WTC11 (cell line): Measurements from ENCODE around the gene CKAP2L. TPM values are rescaled to one million over a fixed set of nuclear protein-coding genes. Genes with fewer than 3 reads are reported as not detected.

Experiments used
- ATAC-seq: fragments of 200-7000 bp; cut with Tn5 transposase; 2 replicates; pipeline ENCODE4 v1.10.0; 2021; ENCODE audit warnings: mild to moderate bottlenecking, moderate library complexity
- CTCF ChIA-PET: fragments of 300-600 bp; sonication (Branson Sonifier 250); formaldehyde crosslinking; loops from one replicate; lab custom pipeline; 2021; ENCODE audit warnings: antibody characterized with exemption; lab: Charles Lee
- POLR2A ChIA-PET: fragments of 350-600 bp; sonication (Branson Sonifier 250); formaldehyde crosslinking; loops from one replicate; lab custom pipeline; 2021; ENCODE audit warnings: antibody characterized with exemption; lab: Charles Lee
- DNase-seq: peaks from one replicate; pipeline ENCODE4 v3.0.0; 2021; ENCODE audit warnings: low spot score
- H3K27ac Mint-ChIP-seq: 2 replicates; pipeline ENCODE4 v1.8.0; 2021; ENCODE audit warnings: mixed read lengths
- H3K27me3 Mint-ChIP-seq: 2 replicates; pipeline ENCODE4 v1.8.0; 2021; ENCODE audit warnings: low read depth, mild to moderate bottlenecking, moderate library complexity, mixed read lengths
- H3K36me3 Mint-ChIP-seq: 2 replicates; pipeline ENCODE4 v1.8.0; 2021; ENCODE audit warnings: mixed read lengths
- H3K4me1 Mint-ChIP-seq: 2 replicates; pipeline ENCODE4 v1.8.0; 2022; ENCODE audit warnings: mixed read lengths
- H3K4me3 Mint-ChIP-seq: 2 replicates; pipeline ENCODE4 v1.8.0; 2021; ENCODE audit warnings: mild to moderate bottlenecking, moderate library complexity, mixed read lengths
- H3K9me3 Mint-ChIP-seq: 2 replicates; pipeline ENCODE4 v1.8.0; 2021; ENCODE audit warnings: mixed read lengths
- ATF1 ChIP-seq: sonication (generic); formaldehyde crosslinking; IDR thresholded peaks from 2 replicates; pipeline ENCODE4 v1.8.1; 2023; ENCODE audit warnings: mild to moderate bottlenecking, moderate library complexity, missing genetic modification reagents
- CDX4 ChIP-seq: fragments of 250-450 bp; sonication (Bioruptor Pico); IDR thresholded peaks from 2 replicates; pipeline ENCODE4 v1.9.0; 2021; ENCODE audit warnings: moderate library complexity, mild to moderate bottlenecking, inconsistent platforms, borderline replicate concordance
- CTCF ChIP-seq: fragments of 200-600 bp; IDR thresholded peaks from 2 replicates; pipeline ENCODE4 v1.8.0; 2022; ENCODE audit warnings: antibody characterized with exemption
- E2F5 ChIP-seq: sonication (generic); formaldehyde crosslinking; IDR thresholded peaks from 2 replicates; pipeline ENCODE4 v1.8.1; 2022; ENCODE audit warnings: mild to moderate bottlenecking, moderate library complexity, missing genetic modification reagents
- ESRRA ChIP-seq: sonication (generic); formaldehyde crosslinking; IDR thresholded peaks from 2 replicates; pipeline ENCODE4 v1.8.1; 2022; ENCODE audit warnings: mild to moderate bottlenecking, missing genetic modification reagents, borderline replicate concordance
- FOXP1 ChIP-seq: sonication (generic); formaldehyde crosslinking; IDR thresholded peaks from 2 replicates; pipeline ENCODE4 v1.8.0; 2022; ENCODE audit warnings: missing genetic modification reagents, mild to moderate bottlenecking, moderate library complexity, borderline replicate concordance
- FOXP4 ChIP-seq: sonication (generic); formaldehyde crosslinking; IDR thresholded peaks from 2 replicates; pipeline ENCODE4 v1.8.0; 2022; ENCODE audit warnings: mild to moderate bottlenecking, missing genetic modification reagents
- GABPB1 ChIP-seq: sonication (generic); formaldehyde crosslinking; IDR thresholded peaks from 2 replicates; pipeline ENCODE4 v1.8.1; 2023; ENCODE audit warnings: mild to moderate bottlenecking, missing genetic modification reagents
- JUN ChIP-seq: sonication (generic); formaldehyde crosslinking; IDR thresholded peaks from 2 replicates; pipeline ENCODE4 v1.8.0; 2023; ENCODE audit warnings: mild to moderate bottlenecking, missing genetic modification reagents
- MAX ChIP-seq: sonication (generic); formaldehyde crosslinking; IDR thresholded peaks from 2 replicates; pipeline ENCODE4 v1.8.0; 2022; ENCODE audit warnings: mild to moderate bottlenecking, missing genetic modification reagents
- MXD4 ChIP-seq: fragments of 250-450 bp; sonication (Bioruptor Pico); IDR thresholded peaks from 2 replicates; pipeline ENCODE4 v1.8.0; 2021; ENCODE audit warnings: mild to moderate bottlenecking, moderate library complexity, borderline replicate concordance
- NR1H2 ChIP-seq: sonication (generic); formaldehyde crosslinking; IDR thresholded peaks from 2 replicates; pipeline ENCODE4 v1.9.0; 2021; ENCODE audit warnings: mild to moderate bottlenecking, moderate library complexity, missing genetic modification reagents
- NR2C2 ChIP-seq: sonication (generic); formaldehyde crosslinking; IDR thresholded peaks from 2 replicates; pipeline ENCODE4 v1.8.0; 2022; ENCODE audit warnings: mild to moderate bottlenecking, missing genetic modification reagents
- USF1 ChIP-seq: sonication (generic); formaldehyde crosslinking; IDR thresholded peaks from 2 replicates; pipeline ENCODE4 v1.8.0; 2022; ENCODE audit warnings: mild to moderate bottlenecking, missing genetic modification reagents
- ZNF232 ChIP-seq: sonication (generic); formaldehyde crosslinking; IDR thresholded peaks from 2 replicates; pipeline ENCODE4 v1.8.0; 2022; ENCODE audit warnings: mild to moderate bottlenecking, missing genetic modification reagents
- ZNF281 ChIP-seq: sonication (generic); formaldehyde crosslinking; IDR thresholded peaks from 2 replicates; pipeline ENCODE4 v1.8.0; 2023; ENCODE audit warnings: mild to moderate bottlenecking, missing genetic modification reagents
- total RNA-seq: library from RNA; stranded (reverse); gene quantifications from 3 replicates; pipeline ENCODE4 v1.2.3, GENCODE V29; 2021

CKAP2L gene
- total RNA-seq, 1 experiment from 2014 or later = 25.6 TPM

GRCh38 chr2:112773556-112773955, 9.1 kb upstream of the CKAP2L start (continued):
- TF ChIP-seq FOXP1 = no peak
- no peak for TF ChIP-seq USF1 (CRISPR knock-in tag)

GRCh38 chr2:112772911-112773475, 8.6 kb upstream of the CKAP2L start:
- no peak for DNase-seq
- CTCF ChIA-PET = interaction anchor here (0.5 kb wide), 1 partner anchor 47 kb away, joined by 3 read pairs; no protein-coding TSS in a partner anchor

GRCh38 chr2:112772322-112772721, 7.9 kb upstream of the CKAP2L start:
- H3K4me3 Mint-ChIP-seq = no peak overlapping the region
- ChIA-PET POLR2A (no interaction called here), CTCF (interaction anchor here (2.2 kb wide), 1 partner anchor 113 kb away, joined by 5 read pairs; no protein-coding TSS in a partner anchor)
- no peak for TF ChIP-seq CTCF
- TF ChIP-seq ZNF232 = no peak
- TF ChIP-seq ZNF281 (CRISPR knock-in tag) = no peak
- TF ChIP-seq NR1H2 (CRISPR knock-in tag) = no peak
- TF ChIP-seq FOXP4 (CRISPR knock-in tag) = no peak
- no peak for TF ChIP-seq JUN
- no peak for TF ChIP-seq MAX (CRISPR knock-in tag)
- no peak for TF ChIP-seq ATF1 (CRISPR knock-in tag)
- no peak for TF ChIP-seq ESRRA
- TF ChIP-seq E2F5 = no peak
- TF ChIP-seq CDX4 (CRISPR knock-in tag) = no peak
- H3K36me3 Mint-ChIP-seq = no peaks in the 10 kb centered on the region
- no peak overlapping the region for H3K27ac Mint-ChIP-seq
- ATAC-seq (no peak), DNase-seq (no peak)
- H3K27me3 Mint-ChIP-seq = no peaks in the 10 kb centered on the region; the same call in 1 of the 2 replicates
- H3K9me3 Mint-ChIP-seq = no peaks in the 10 kb centered on the region
- H3K4me1 Mint-ChIP-seq = peaks cover 5% of the 10 kb centered on the region

More at GRCh38 chr2:112772911-112773475, 8.6 kb upstream of the CKAP2L start:
- Mint-ChIP-seq H3K9me3 (no peaks in the 10 kb centered on the region), H3K4me1 (peaks cover 11% of the 10 kb centered on the region), H3K27ac (no peak overlapping the region), H3K4me3 (no peak overlapping the region), H3K36me3 (no peaks in the 10 kb centered on the region), H3K27me3 (no peaks in the 10 kb centered on the region; the same call in 1 of the 2 replicates)
- TF ChIP-seq E2F5 (no peak), GABPB1 (CRISPR knock-in tag) (no peak), MXD4 (CRISPR knock-in tag) (no peak), NR2C2 (no peak)
- POLR2A ChIA-PET = no interaction called here
- ATAC-seq = no peak
